SW 1271 (cell line): ENCODE measurements around the gene KCNK3.

ENCODE experiments used
- DNase-seq, 2 experiments: peaks; one replicate each; lab custom pipeline; 2025; lab: John Stamatoyannopoulos, UW

Gene KCNK3

DNA sequence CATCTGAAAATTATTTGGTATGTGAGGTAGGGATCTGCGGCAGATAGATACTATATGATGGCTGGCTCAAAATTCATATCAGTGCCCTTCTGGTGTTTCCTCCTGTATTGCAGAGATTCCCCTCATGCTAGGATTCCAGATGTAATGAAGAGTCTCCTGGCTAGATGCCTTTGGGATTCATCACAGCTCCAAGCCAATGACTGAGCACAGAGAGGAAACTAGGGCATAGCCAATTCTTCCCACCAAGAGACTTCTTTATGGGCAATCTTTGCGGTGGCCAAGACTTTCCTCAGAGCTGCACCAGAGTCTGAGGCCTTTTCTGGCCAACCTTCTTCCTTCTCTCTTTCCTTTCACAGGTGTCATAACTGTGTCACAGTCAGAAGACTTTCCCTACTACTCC lies 25.9 kb upstream of the KCNK3 start:
- no peak for DNase-seq

DNA sequence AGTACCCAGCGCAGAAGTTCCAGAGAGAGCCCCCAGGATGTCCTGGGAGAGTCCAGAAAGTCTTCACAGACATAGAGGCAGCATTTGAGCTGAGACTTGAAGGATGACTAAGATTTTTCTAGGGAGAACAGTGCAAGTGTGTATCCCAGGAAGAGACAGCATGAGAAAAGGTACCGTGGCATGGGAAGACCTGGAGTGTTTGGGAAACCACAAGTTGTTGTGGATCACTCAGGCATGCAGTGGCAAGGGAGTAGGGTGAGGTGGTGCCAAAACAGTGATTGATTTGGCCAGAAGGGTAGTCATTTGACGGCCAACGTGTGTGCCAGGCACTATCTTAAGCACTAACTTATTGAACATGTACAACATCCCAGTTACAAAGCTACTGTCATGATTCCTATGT lies 24.5 kb upstream of the KCNK3 start:
- no peak for DNase-seq

GRCh38 chr2:26668856-26669750 lies 23.4 kb upstream of the KCNK3 start:
- no peak for DNase-seq

GRCh38 chr2:26670171-26670570 lies 22.4 kb upstream of the KCNK3 start:
- no peak for DNase-seq

- DNase-seq, result no peak
These were observed 21.5 kb upstream of the KCNK3 start for GRCh38 chr2:26670931-26671460.

- DNase-seq, result no peak
These were observed 20.8 kb upstream of the KCNK3 start for GRCh38 chr2:26671691-26672090.

- DNase-seq, result no peak
These were observed 20.3 kb upstream of the KCNK3 start for GRCh38 chr2:26672112-26672817.

DNA sequence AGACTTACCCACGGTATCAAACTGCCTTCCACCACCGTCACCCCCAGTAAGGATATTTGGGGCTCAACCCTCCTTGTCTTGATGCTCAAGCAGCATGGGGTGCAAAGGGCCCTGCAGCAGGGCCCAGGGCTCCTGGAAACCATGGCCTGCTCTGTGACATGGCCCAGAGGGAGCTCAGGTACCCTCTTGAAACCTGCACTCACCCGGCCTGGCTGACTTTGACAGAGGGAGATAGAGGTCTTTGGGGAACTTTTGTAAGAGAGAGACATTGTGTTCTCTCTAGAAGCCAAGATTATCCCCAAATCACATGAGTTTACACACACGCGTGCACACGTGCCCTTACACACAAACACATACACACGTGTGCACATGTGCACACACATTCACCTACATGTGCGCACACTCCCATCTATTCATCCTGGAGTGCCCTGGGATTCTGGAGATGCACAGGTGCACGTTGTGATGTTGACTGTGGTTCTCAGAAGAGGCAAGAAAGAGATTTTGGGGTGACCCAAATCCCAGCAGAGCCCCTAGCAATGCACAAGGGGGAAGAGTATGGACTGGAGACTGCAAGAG lies 19.6 kb upstream of the KCNK3 start:
- no peak for DNase-seq

DNA sequence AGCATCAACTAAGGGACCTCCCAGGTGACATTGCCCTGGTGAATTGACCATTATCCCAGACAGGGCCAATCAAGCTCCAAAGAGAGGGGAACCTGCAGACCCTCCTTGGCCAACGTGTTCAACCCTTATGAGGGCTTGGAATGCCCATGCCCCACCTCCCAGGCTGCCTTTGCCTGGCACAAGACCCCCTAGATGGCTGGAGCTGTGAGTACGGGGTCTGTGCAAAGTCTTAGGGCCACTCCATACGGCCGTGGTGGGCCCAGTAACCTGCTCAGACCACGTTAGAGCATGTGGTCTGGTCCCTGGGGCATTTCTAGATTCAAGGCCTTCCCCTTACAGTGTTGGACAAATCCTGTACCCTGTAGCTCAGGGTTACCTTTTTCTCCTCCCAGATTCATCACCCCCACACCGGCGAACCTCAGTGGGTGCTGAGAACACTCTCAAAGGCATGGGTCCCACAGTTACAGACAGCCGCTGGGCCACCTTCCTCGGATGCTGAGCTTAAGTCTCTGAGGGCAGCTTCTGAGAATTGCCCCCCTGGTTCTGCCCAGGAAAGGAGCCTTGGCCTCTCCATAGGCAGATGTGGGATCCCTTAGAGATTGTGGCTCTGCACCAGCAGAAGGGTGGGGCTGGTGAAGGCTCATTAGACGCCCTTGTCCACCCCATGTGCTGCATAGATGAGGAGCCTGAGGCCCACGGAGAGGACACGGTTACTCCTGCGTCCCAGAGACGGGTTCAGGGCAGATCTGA lies 18.3 kb upstream of the KCNK3 start:
- no peak for DNase-seq

DNA sequence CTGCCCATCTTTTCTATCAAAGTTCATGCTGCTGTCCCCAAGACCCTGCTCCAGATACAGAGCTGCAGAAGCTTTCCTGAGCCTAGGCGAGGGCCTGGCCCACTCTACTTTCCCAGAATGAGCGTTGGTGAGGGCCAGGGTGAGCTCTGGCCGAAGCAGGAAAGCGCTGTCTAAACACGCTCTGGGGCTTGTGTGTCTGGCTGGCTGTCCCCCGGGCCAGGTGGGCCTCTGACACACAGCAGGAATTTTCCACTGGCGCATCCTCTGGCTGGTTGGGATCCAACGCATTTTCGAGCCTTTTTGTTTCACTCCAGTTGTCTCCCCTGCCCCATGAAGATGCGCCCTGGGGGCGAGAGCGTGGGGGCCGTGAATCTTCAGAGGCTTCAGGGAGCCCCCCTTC lies 17.8 kb upstream of the KCNK3 start:
- no peak for DNase-seq

GRCh38 chr2:26675651-26676255 lies 16.8 kb upstream of the KCNK3 start:
- DNase-seq, result no peak

DNA sequence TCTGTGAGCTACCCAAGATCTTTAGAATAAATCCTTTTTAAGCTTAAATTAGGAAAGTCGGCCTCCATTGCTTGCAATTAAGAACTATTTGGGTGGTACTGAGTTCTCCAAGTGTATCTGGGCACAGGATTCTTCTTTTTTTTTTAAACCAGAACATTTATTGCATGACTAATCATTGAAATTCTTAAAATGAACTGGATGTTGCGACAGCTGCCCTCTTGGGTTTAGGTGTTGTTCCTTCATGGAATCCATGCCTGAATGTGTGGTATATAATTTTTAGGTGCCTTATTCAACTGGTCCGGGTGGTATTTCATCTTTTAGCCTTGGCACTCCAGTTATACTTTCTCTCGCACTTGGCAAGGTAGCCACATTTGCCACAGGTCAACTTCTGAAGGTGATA lies 14.5 kb upstream of the KCNK3 start:
- no peak for DNase-seq

DNA sequence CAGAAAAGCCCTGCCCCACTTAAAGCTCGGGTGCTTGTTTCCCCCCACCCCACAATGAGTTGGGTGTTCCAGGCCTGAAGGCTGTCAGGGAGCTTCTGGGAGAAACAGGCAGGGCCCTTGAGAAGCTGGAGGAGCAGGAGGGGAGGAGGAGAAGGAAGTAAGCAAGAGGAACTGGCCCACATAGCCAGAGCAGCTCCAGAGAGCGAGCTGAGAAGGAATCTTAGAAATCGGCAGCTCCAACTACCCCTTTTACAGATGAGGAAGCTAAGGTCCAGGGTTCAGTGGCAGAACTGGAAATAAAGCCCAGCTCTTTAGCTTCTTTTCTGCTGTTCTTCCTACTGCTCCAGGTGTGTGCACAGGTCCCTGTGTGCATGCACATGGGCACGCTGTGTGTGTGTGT lies 12.7 kb upstream of the KCNK3 start:
- no peak for DNase-seq

GRCh38 chr2:26681656-26682055 lies 10.9 kb upstream of the KCNK3 start:
- DNase-seq, result no peak

DNA sequence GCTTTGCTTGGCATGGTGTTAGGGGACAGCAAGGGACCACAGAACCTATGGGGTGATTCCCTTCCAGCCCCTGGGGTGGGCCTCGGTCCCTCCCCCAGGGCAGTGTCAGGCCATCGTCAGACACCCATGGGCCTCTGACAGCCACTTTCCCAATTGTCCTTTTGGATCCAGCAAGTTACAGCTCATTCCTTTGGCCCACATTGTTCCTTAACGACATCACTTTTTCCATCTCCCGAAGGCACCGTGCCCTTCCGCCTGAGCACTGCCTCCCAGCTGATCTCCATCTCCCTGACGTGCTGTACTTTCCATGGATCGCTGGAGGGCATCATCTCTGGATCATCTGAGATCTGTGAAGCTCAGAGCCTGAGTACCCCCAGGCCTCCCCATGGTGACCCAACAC lies 10.4 kb upstream of the KCNK3 start:
- no peak for DNase-seq

GRCh38 chr2:26683583-26683982 lies 8.9 kb upstream of the KCNK3 start:
- no peak for DNase-seq

DNA sequence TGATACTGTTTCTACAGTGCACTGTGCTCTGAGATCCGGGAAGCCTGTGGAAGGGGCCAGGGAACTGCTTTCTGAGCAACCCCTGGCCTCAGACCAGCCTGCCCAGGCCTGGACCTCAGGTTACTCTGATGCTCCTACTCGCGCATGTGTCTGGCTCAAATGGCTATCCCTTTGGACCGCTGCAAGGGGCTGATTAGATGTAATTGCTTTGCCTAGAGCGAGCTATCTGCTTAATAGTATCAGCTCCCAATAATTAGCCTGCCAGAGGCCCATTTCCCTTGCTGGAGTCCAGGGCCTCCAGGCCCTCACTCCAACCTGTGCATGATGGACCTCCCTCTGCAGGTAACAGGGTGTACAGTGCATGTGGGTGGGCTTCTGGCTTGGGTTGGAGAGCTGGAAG lies 7.2 kb upstream of the KCNK3 start:
- DNase-seq, result no peak

- DNase-seq, result no peak
These were observed 6.3 kb upstream of the KCNK3 start for GRCh38 chr2:26685989-26686839.

DNA sequence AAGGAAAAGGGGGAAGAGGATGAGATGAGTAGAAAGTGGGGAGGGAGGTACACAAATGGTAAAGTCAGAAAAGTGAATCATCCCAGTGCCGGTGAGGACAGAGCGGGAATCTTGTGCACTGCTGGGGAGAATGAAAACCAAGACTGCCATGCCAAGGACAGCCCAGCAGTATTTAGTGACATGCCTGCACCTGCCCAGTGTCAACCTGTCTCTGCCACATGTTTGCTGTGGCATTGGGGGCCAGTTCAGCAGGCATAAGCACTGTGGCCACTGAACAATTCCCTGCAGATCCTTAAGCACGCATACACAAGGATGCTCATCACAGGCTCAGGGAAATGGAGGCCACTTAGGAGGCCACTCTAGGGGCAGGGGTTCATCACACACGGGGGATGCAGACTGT lies 5.2 kb upstream of the KCNK3 start:
- DNase-seq, result no peak

- no peak for DNase-seq
These were observed 4.7 kb upstream of the KCNK3 start for GRCh38 chr2:26687801-26688200.

DNA sequence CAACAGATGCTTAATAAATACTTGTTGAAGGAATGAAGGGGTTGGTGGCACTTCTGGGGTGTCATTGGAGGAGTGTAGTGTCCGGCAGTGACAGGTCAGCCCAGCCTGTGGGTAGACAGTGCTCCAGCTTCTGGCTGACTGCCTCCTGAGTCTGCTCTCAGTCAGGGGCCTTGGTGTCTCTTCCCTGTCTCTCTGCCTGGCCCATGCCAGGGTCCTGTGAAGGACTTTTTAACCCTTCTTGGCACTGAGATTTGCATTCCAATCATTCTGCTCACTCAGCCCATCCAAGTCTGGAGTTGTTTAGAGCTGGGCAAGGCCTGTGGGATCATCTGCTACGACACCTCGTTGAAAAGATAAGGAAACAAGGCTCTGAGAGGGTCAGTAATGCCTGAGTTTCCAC lies 1.4 kb upstream of the KCNK3 start:
- no peak for DNase-seq
